GM23338 (cell line): ENCODE data around the gene TRPC3.

ENCODE experiments used
- CREB1 ChIP-seq: fragments of 250-450 bp; sonication (Bioruptor Pico); IDR thresholded peaks from 2 replicates; pipeline ENCODE4 v1.5.0; 2020; ENCODE audit warnings: low read depth, mild to moderate bottlenecking, moderate library complexity
- EZH2 ChIP-seq: fragments of 200-600 bp; sonication (generic); IDR thresholded peaks from one replicate; pipeline ENCODE4 v1.8.0; 2017; ENCODE audit warnings: antibody characterized with exemption, mild to moderate bottlenecking, low read depth; ENCODE audit not compliant: unreplicated experiment
- EZH2phosphoT487 ChIP-seq: fragments of 200-600 bp; sonication (generic); IDR thresholded peaks from one replicate; pipeline ENCODE4 v1.8.1; 2018; ENCODE audit warnings: antibody characterized with exemption; ENCODE audit not compliant: unreplicated experiment
- JUNB ChIP-seq: IDR thresholded peaks from one replicate; pipeline ENCODE4 v1.6.1; 2016; ENCODE audit warnings: antibody characterized with exemption; ENCODE audit not compliant: unreplicated experiment
- POLR2AphosphoS5 ChIP-seq: IDR thresholded peaks from 2 replicates; pipeline ENCODE4 v1.6.1; 2016; ENCODE audit warnings: antibody characterized with exemption, low read depth
- REST ChIP-seq: IDR thresholded peaks from one replicate; pipeline ENCODE4 v1.6.1; 2018; ENCODE audit warnings: antibody characterized with exemption; ENCODE audit not compliant: unreplicated experiment
- ZNF114 ChIP-seq: fragments of 250-450 bp; sonication (Bioruptor Pico); IDR thresholded peaks from 2 replicates; pipeline ENCODE4 v1.5.0; 2020; ENCODE audit warnings: mild to moderate bottlenecking, moderate library complexity
- ZNF331 ChIP-seq: fragments of 250-450 bp; sonication (Bioruptor Pico); IDR thresholded peaks from 2 replicates; pipeline ENCODE4 v1.5.0; 2020; ENCODE audit warnings: low read depth, mild to moderate bottlenecking, moderate library complexity
- TF ChIP-seq, protein P1 (sequence below), 2 experiments: fragments of 200-600 bp in 1 of 2; sonication (generic) in 1 of 2; conservative IDR thresholded peaks; 2 replicates each; pipeline versions ENCODE4 v1.5.1 to v1.6.1; 2016 to 2017; ENCODE audit warnings: antibody characterized with exemption in 2 of 2, low read depth in 2 of 2, mild to moderate bottlenecking in 2 of 2, moderate library complexity in 1 of 2
- TF ChIP-seq, protein P2 (sequence below): IDR thresholded peaks from 2 replicates; pipeline ENCODE4 v1.6.1; 2016; ENCODE audit warnings: antibody characterized with exemption

- TF ChIP-seq CREB1 (CRISPR knock-in tag), result no peak
- no peak for TF ChIP-seq EZH2phosphoT487
- TF ChIP-seq, protein P1, sequence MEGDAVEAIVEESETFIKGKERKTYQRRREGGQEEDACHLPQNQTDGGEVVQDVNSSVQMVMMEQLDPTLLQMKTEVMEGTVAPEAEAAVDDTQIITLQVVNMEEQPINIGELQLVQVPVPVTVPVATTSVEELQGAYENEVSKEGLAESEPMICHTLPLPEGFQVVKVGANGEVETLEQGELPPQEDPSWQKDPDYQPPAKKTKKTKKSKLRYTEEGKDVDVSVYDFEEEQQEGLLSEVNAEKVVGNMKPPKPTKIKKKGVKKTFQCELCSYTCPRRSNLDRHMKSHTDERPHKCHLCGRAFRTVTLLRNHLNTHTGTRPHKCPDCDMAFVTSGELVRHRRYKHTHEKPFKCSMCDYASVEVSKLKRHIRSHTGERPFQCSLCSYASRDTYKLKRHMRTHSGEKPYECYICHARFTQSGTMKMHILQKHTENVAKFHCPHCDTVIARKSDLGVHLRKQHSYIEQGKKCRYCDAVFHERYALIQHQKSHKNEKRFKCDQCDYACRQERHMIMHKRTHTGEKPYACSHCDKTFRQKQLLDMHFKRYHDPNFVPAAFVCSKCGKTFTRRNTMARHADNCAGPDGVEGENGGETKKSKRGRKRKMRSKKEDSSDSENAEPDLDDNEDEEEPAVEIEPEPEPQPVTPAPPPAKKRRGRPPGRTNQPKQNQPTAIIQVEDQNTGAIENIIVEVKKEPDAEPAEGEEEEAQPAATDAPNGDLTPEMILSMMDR (conservative IDR thresholded peaks at IDR 0.05; ENCODE audit: low read depth in 2 of 2), result no peak
- TF ChIP-seq REST, result no peak
- no peak for TF ChIP-seq EZH2
- no peak for TF ChIP-seq POLR2AphosphoS5
- TF ChIP-seq JUNB, result no peak
- TF ChIP-seq, protein P2, sequence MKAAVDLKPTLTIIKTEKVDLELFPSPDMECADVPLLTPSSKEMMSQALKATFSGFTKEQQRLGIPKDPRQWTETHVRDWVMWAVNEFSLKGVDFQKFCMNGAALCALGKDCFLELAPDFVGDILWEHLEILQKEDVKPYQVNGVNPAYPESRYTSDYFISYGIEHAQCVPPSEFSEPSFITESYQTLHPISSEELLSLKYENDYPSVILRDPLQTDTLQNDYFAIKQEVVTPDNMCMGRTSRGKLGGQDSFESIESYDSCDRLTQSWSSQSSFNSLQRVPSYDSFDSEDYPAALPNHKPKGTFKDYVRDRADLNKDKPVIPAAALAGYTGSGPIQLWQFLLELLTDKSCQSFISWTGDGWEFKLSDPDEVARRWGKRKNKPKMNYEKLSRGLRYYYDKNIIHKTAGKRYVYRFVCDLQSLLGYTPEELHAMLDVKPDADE, result no peak
- no peak for TF ChIP-seq ZNF331 (CRISPR knock-in tag)
- TF ChIP-seq ZNF114 (CRISPR knock-in tag), result no peak
Observed at GRCh38 chr4:121980643-121981042, 28.8 kb upstream of the TRPC3 start.
